ENCODE data around the gene AKT1S1. TPM values are rescaled to one million over a fixed set of nuclear protein-coding genes. Genes with fewer than 3 reads are reported as not detected.
A peak's percentile ranks its signal among the peaks of the same experiment; 100 is the strongest.

AKT1S1 gene
- total RNA-seq, 2 donors from 2014 or later: 33.5 to 36.6 TPM

DNA sequence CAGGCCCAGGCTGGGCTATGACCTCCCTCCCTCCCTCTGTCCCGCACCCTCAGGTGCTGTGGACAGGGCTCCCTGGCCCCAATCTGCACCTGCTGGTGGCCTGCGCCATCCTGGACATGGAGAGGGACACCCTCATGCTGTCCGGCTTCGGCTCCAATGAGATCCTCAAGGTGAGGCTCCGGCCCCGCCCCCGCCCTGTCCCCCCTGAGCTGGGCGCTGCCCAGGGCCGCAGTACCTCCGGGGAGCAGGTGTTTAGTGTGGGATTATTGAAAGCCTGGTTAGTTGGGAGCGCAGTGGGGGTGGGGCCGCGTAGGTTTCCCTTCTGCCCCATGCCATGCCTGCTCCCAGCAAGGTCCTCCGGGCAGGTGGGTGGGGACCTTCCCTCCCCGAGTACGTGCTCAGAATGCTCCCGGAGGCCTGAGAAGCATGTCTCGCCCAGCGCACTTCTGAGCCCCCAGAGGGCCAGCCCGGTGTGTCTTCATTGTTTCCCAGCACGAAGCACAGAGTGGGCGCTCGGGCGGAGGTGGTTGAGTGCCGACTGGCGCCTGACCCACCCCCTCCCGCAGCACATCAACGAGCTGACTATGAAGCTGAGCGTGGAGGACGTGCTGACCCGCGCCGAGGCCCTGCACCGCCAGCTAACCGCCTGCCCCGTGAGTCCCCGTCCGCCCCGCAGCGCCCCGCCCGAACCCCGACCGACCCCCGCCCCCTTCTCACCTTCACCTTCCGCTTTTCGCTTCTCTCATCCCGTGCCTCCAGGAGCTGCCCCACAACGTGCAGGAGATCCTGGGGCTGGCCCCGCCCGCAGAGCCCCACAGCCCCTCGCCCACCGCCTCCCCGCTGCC, 10.7 kb upstream of the AKT1S1 start:
- intact Hi-C loops (cut with DNase I): no loop called here
- no peak for ATAC-seq
- DNase-seq: no peak

DNA sequence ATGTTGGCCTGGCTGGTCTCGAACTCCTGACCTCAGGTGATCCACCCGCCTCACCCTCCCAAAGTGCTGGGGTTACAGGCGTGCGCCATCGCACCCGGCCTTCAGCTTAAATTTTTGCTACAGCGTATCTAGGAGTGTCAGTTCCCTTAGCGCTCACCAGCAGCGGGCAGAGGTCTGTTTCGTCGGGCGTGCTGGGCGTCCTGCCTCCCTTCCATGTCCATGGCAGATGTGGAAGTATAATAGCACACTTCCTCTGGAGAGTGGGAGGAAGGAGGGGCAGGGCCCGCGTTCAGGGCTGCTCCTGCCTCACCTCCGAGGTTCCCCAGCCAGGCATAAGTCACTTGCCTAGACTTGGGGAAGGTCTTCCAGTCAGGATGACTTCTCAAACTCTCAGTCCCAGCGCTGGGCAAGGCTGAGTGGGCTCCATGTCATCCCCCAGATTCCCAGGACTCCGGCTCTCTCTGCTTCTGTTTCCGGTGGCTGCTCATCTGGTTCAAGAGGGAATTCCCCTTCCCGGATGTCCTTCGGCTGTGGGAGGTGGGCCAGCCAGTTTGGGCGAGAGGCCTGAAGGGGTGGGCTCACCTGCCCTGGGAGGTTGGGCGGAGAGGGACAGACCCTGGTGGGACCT, 10.0 kb upstream of the AKT1S1 start:
- no peak for DNase-seq
- ATAC-seq: no peak
- intact Hi-C loops (cut with DNase I): no loop called here

DNA sequence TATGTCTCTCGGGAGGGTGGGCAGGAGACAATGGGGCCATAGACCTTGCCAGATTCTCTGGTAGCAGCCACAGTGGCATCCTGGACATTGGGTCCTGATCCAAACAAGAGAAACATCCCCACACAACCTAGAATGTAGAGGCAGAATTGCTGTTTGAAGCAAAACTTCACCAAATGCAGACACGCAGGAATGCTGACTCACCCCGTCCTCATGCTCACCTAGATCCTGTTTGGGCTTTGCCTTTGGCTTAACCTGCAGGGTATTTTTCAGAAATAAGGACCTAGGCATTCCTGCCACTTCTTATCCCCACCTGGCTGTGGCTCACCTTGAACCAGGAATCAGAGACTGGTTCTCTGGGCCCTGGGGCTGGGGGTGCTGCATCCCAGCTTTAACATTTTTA, 7.6 kb upstream of the AKT1S1 start:
- intact Hi-C loops (cut with DNase I): no loop called here
- ATAC-seq (no peak), DNase-seq (no peak)

DNA sequence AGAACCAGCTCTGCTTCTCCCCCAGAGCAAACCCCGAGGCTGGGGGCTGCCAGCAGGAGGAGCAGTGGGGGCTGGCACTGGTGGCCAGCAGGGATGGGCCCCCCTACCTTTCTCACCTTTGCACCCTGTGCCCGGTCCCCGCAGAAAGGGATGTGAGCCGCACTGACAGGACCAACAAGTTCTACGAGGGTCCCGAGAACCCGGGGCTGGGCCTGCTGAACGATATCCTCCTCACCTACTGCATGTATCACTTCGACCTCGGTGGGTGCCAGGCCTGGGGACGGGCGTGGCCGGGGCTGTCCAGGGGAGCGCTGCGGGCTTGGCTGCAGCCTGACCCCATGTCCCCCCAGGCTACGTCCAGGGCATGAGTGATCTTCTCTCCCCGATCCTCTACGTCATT, 7.0 kb upstream of the AKT1S1 start:
- DNase-seq: no peak
- intact Hi-C loops (cut with DNase I): no loop called here
- no peak for ATAC-seq

DNA sequence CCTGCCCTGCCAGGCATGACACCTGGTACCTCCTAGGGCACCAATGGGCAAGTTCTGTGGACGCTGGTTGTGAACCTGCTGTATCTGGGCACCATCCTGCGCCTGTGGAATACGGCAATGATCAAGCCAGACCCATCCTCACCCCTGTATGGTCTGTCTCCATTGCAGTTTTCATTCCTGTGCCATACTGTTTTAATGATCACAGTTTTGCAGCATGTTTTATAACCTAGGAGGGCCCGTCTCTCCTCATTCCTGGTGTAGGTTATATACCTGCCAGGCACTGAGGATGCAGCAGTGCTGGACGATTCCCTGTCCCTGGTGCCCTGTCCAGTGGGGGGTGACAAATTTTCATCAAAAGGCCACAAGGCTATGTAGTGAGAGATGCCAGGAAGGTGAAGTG, 5.9 kb upstream of the AKT1S1 start:
- DNase-seq (no peak), ATAC-seq (no peak)
- intact Hi-C loops (cut with DNase I): no loop called here

DNA sequence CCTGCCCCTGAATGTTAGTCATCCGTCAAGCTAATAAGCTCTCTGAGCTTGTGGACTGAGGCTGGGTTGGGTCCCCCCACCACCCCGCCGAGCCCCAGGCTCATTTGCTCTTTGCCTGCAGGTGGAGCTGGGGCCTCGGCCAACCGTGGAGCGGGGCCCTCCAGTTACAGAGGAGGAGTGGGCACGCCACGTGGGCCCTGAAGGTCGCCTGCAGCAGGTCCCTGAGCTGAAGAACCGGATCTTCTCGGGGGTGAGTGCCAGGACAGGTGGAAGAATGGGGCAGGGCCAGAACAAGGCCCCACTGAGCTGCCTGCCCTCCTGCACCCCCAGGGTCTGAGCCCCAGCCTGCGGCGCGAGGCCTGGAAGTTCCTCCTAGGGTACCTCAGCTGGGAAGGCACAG, 5.5 kb upstream of the AKT1S1 start:
- no peak for ATAC-seq
- DNase-seq: no peak
- intact Hi-C loops (cut with DNase I): no loop called here

DNA sequence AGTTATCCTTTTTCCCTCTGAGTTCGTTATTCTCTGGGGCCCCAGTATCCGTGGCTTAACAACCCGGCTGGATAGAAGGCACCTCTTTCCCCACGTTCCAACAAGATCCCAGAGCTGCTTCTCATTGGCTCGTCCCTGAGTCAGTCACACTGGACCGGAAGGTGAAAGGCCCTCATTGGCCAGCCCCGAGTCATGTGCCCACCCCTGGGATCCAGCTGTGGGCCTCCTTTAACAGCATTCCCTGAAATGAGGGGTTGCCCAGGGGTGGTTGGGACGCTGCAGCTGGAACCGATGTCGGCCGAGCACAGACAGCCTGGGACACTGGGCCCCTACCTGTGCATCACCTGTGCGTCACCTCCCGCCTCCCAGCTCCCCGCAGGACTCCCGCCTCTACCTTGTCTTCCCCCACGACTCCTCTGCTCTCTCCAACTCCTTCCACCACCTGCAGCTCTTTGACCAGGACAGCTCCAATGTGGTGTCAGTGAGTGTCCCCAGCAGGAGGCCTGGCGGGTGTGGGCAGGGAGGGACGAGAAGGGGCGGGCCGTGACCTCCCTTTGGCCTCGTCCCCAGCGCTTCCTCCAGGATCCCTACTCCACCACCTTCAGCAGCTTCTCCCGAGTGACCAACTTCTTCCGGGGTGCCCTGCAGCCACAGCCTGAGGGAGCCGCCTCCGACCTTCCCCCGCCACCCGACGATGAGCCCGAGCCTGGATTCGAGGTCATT, 4.7 kb upstream of the AKT1S1 start:
- intact Hi-C loops (cut with DNase I): no loop called here
- ATAC-seq (no peak), DNase-seq (peak; percentile 20)

DNA sequence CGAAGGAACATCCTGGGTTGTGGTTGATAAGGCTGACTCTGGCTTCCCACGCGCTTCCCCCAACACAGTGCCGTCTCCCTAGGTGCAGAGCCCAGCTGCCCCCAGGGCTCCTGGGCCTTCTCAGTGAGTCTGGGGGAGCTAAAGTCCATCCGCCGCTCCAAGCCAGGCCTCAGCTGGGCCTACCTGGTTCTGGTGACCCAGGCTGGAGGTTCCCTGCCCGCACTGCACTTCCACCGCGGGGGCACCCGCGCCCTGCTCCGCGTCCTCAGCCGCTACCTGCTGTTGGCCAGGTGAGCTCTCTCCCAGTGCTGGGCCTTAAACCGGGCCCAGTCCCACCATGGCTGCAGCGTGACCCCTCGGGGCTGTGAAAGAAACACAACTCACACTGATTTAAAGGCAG, 4.0 kb upstream of the AKT1S1 start:
- no peak for ATAC-seq
- DNase-seq: no peak
- intact Hi-C loops (cut with DNase I): no loop called here

DNA sequence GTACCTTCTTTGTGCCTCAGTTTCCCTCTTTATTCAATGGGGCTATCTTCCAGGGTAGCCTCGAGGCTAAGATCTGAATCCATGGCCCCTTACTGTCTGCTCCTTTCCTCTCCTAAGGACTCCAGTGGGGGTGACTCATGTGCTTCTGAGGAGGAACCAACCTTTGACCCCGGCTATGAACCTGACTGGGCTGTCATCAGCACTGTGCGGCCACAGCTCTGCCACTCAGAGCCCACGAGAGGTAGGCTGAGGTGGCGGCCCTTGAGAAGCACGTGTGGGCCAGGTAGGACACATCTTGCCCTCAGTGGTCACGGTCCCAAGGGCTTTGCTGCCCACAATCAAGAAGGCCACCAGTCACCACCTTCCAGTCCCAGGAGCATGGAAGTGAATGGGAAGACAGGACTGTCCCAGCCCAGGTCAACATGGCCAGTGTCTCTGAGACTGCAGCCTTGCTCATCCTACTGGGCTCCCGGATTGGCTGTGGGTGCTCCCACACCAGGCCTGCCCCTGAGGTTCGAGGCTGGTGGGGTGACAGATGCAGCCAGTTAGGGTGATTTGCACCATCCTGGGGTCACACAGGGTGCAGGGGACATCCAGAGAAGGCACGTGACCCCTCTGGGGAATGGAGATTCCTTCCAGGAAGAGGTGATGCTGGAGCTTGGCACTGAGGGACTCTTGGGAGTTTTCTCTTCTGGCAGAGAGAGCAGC, 3.2 kb upstream of the AKT1S1 start:
- no peak for DNase-seq
- ATAC-seq: no peak
- intact Hi-C loops (cut with DNase I): no loop called here

DNA sequence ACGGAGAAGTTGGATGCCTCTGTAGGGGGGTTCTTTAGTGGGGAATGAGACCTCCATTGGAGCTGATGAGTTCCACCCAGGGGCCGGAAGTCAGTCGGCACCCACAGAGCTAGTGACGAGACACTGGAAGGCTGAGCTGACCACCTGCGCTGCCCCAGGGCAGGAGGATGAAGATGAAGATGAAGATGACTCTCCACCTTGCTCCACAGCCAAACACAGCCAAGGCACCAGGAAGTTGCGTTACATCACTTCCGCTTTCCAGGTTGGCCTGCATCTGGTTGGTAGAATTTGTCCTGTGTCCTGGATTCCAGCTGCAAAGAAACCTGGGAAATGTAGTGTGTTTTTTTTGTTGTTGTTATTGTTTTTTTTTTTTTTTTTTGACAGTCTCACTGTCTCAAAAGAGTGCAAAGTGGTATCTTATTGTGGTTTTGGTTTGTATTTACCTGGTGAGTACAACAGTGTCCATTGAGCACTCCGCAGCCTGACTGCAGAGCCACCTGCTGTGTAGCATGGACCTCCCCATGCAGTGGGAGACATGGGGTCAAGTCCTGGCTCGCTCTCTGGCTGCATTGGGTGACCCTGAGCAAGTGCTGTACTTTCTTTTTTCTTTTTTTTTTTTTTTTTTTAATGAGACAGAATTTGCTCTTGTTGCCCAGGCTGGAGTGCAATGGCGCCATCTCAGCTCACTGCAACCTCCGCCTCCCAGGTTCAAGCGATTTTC, 2.2 kb upstream of the AKT1S1 start:
- intact Hi-C loops (cut with DNase I): no loop called here
- DNase-seq: peak; percentile 25
- no peak for ATAC-seq

DNA sequence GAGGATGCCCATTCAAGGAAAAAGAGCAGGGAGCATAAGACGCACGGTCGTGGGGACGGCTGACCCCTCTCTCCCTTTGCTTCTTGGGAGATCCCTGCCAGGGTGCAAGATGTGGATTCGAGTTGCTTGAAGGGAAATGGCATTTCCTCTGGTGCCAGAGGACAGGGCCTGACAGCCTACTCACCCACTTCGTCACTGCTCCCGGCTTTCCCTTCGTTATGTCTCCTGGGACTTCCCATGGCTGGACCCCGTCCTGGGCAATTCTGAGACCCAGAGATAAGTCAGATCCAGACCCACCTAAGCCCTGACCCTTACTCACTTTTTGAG, 1.6 kb upstream of the AKT1S1 start:
- intact Hi-C loops (cut with DNase I): no loop called here
- ATAC-seq: no peak
- DNase-seq: peak; percentile 29

DNA sequence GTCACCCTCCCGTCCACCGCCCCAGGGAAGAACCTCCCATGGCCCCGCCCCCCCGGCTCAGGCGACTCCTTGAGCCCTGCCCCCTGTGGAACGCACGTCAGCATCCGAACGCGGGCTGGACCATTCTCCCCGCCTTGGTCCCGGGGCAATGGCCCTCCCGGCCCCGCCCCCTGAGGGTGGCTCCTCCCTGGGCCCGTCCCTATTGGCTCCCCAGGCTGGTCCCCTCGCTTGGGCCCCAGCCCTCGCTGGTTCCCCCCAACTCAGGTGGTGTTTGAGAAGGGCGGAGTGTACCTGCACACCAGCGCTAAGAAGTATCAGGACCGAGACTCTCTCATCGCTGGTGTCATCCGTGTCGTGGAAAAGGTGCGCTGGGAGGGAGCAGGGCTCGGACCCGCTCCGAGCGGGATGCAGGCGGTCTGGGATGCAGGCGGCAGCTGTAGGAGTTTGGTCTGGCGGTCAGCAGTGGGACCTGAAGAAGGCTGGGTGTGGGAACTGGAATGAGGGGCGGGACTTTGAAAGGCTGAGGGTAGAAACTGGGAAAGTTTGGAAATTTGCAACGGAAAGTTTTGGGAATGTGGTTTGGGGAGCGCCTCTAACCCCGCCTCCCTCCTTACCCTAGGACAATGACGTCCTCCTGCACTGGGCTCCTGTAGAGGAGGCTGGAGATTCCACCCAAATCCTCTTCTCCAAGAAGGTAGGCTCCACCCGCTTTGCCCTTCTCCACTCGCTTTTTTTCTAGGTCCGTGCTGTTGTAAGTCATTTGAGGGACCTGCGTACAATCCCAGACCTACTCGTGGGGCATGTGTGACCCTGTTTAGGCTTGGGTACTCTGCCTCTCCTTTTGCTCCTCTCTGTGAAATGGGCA, 956 bp upstream of the AKT1S1 start:
- DNase-seq (peak; percentile 99), ATAC-seq (peak; percentile 76 to 83)
- intact Hi-C loops (cut with DNase I): no loop called here

DNA sequence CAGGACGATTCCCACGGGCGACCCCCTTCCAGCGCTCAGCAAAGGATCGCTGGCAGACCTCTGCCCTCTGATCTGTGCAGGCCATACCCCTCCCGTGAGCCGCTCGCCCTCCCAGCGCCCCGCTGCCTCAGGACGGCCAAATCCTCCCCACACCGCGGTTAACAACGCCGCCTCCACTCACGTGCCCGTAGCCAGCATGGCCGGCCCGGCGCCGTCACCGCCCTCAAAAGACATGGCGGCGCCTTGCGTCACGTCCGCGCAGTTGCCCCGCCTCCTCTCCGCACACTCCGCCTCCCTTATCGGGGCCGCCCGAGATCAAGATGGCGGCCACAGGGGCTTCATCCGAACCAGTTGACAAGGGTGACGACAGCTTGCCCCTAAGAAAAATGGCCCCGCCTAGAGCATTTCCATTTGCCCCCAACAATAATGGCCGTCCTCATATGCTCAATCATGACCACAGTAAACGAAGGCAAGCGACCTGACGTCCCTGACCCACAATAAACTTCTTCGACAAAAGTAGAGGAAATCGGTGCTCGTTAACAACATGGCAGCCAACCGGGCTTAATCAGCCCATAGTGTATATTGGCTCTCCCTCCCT, 634 bp downstream of the AKT1S1 start:
- intact Hi-C loops (cut with DNase I): no loop called here
- peak; percentile 98 for DNase-seq
- ATAC-seq: peak; percentile 79 to 83

DNA sequence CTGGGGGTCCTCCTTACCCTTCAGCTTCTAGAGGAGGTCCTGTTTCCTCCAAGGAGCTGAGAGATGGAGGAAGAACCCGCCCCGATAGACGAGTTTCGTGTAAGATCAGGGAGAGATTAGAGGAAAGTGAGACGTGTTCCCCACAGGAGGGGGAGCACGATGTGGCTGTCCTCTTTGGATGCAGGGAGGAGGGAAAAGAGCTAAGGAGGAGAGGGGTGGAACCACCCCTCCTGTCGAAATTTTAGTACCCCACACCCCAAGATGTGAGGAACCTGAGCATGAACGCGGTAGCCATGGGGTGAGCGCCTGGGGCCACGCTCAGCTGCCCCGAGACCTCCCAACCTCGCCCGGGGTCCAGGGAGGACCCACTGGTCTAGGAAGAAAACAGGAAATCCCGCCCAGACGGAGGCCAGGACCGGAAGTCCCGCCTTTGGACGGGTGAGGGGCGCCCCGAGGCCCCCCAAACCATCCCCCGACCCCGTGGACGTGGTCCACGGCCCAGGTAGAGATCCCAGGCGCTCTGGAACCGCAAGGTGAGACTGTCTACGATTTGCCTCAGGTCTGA, 1.2 kb downstream of the AKT1S1 start:
- intact Hi-C loops (cut with DNase I): no loop called here
- ATAC-seq: peak in 1 of 2 donors; percentile 11
- DNase-seq: peak; percentile 74

DNA sequence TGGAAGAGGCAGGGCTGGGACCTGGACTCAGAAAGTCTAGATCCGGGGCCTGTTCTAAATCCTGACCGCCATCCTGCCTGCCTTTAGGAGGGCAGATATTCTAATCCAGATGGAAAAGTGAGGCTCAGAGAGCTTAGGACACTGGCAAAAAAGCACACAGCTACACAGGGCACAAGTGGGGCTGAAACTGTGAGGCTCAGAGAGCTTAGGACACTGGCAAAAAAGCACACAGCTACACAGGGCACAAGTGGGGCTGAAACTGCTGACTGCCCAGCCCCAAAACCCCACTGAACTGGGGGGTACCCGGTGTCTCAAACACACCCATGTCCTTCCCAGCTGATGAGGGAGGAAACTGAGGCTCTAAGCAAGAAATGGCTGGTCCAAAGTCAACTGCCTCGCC, 2.0 kb downstream of the AKT1S1 start:
- no peak for ATAC-seq
- no peak for DNase-seq
- intact Hi-C loops (cut with DNase I): no loop called here

DNA sequence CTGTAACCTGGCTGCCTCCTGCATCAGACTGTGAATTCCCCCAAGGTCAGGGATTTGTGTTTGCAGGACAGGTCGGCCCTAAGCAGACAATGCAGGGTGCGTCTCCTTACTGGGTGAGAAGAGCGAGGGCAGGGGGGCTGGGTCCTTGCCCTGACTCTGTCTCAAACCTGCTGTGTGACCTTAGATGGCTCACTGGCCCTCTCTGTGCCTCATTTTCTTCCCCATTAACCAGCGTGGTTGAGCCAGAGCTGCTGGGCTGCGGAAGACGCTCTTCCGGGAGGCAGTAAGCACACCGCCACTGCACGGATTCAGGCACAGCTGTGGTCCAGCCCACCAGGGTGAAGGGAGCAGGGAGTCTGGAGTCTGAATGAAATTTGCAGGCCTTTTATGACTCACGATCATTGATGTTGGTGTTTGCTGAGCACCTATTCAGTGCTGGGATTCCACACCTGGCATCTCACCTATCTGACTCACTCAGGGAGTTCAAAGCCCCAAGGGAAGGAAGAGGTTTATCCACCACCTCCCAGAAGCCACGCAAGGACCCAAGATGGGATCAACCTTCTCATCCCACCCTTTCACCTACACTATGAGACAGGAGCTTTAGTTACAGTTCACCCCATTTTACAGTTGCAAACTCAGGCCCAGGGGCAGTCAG, 2.5 kb downstream of the AKT1S1 start:
- DNase-seq (no peak), ATAC-seq (no peak)
- intact Hi-C loops (cut with DNase I): loop anchor here in 1 of 2 donors (5.0 kb wide), 1 partner anchor 57 kb away; the partner anchor contains the start of gene MED25

DNA sequence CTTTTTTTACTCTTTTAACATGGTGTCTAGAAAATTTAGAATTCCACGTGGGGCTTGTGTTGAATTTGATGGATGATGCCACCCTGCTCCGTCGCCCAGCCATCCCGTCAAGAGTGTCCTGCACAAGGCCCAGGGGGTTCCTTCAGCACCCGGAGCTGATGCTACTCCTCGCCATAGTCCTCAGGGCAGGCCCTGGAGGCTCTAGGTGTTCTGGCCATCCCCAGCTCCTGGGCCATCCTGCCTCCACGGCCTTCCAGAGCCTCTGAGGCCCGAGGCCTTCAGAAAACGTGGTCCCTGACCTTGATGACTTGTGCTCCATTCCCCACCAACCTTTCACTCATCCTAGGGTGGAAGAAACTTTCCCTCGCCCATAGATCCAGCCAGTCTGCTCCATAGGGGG, 3.3 kb downstream of the AKT1S1 start:
- no peak for ATAC-seq
- intact Hi-C loops (cut with DNase I): loop anchor here in 1 of 2 donors (5.0 kb wide), 1 partner anchor 57 kb away; the partner anchor contains the start of gene MED25
- DNase-seq: no peak
